Measurements from ENCODE around the gene ENTPD3. TPM values are rescaled to one million over a fixed set of nuclear protein-coding genes. Genes with fewer than 3 reads are reported as not detected.

The ENTPD3 gene
- total and polyA plus RNA-seq, 2 of the 13 experiments (the other 11 are each of a cell fraction or from before 2014, with no cell fraction given), result 0.07 TPM; not detected in 1

DNA sequence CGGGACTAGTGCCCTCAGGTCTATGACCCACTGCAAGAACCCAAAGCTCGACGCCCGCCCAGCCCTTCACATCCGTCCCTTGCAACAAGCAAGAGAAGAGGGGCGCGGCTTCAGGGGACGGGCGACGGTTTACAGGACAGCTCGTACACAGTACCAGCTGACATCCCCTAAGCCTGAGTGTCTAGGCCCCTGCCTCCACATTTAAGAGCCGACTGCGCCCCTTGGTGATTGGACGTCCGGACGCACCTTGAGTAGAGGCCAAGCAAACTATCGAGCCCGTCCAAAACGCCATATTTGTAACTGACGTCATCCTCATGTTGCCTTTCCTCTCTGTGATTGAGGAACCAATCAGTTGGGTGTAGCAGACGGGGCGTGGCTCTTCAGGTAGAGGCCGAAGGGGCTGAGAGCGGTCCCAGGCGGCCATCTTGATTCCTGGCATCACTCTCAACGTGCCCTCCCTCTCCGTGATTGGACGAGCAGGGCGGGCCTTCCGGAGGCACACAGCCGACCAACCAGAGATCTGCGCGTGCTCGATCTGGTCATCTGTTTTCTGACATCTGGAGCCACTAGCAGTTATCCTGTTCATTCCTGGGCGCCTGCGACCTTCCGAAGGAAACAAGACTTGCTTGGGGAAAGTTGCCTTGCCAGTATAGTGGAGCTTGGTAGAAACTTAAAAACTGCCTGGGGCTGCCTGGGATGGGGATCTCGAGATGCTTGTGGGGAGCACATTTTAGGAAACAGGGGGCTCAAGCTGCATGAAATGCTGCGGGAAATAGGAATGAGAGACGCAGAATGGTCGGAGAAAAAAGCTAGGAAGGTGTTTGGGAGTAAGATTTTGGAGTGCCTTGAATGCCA lies 66.1 kb downstream of the ENTPD3 start (continued):
- TF ChIP-seq CREM (IDR thresholded peaks at IDR 0.05) (peak; percentile 92), CREM (CRISPR knock-in tag; IDR thresholded peaks at IDR 0.05) (no peak), FOXP1 (IDR thresholded peaks at IDR 0.05) (no peak), FOXP1 (CRISPR knock-in tag; IDR thresholded peaks at IDR 0.05) (no peak), SIX4 (CRISPR knock-in tag; IDR thresholded peaks at IDR 0.05) (no peak), SMYD3 (CRISPR knock-in tag; IDR thresholded peaks at IDR 0.05) (no peak), SALL2 (CRISPR knock-in tag; IDR thresholded peaks at IDR 0.05) (no peak), BRF2 (CRISPR knock-in tag; IDR thresholded peaks at IDR 0.05) (no peak), ZNF280B (CRISPR knock-in tag; IDR thresholded peaks at IDR 0.05; ENCODE audit: borderline replicate concordance) (peak; percentile 95), ZFP41 (CRISPR knock-in tag; IDR thresholded peaks at IDR 0.05; ENCODE audit: borderline replicate concordance) (no peak), ARHGAP35 (CRISPR knock-in tag; IDR thresholded peaks at IDR 0.05; ENCODE audit: borderline replicate concordance) (0 out of 2 replicates have a peak, but pooled peaks have one; percentile 67), CENPT (CRISPR knock-in tag; IDR thresholded peaks at IDR 0.05; ENCODE audit: low read depth) (no peak; the same call in 1 of the 2 replicates)
- TF ChIP-seq, protein P1, sequence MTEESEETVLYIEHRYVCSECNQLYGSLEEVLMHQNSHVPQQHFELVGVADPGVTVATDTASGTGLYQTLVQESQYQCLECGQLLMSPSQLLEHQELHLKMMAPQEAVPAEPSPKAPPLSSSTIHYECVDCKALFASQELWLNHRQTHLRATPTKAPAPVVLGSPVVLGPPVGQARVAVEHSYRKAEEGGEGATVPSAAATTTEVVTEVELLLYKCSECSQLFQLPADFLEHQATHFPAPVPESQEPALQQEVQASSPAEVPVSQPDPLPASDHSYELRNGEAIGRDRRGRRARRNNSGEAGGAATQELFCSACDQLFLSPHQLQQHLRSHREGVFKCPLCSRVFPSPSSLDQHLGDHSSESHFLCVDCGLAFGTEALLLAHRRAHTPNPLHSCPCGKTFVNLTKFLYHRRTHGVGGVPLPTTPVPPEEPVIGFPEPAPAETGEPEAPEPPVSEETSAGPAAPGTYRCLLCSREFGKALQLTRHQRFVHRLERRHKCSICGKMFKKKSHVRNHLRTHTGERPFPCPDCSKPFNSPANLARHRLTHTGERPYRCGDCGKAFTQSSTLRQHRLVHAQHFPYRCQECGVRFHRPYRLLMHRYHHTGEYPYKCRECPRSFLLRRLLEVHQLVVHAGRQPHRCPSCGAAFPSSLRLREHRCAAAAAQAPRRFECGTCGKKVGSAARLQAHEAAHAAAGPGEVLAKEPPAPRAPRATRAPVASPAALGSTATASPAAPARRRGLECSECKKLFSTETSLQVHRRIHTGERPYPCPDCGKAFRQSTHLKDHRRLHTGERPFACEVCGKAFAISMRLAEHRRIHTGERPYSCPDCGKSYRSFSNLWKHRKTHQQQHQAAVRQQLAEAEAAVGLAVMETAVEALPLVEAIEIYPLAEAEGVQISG (CRISPR knock-in tag; IDR thresholded peaks at IDR 0.05), result peak; percentile 97
- TF ChIP-seq, protein P2, sequence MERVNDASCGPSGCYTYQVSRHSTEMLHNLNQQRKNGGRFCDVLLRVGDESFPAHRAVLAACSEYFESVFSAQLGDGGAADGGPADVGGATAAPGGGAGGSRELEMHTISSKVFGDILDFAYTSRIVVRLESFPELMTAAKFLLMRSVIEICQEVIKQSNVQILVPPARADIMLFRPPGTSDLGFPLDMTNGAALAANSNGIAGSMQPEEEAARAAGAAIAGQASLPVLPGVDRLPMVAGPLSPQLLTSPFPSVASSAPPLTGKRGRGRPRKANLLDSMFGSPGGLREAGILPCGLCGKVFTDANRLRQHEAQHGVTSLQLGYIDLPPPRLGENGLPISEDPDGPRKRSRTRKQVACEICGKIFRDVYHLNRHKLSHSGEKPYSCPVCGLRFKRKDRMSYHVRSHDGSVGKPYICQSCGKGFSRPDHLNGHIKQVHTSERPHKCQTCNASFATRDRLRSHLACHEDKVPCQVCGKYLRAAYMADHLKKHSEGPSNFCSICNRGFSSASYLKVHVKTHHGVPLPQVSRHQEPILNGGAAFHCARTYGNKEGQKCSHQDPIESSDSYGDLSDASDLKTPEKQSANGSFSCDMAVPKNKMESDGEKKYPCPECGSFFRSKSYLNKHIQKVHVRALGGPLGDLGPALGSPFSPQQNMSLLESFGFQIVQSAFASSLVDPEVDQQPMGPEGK (CRISPR knock-in tag; IDR thresholded peaks at IDR 0.05), result no peak
- TF ChIP-seq, protein P3, sequence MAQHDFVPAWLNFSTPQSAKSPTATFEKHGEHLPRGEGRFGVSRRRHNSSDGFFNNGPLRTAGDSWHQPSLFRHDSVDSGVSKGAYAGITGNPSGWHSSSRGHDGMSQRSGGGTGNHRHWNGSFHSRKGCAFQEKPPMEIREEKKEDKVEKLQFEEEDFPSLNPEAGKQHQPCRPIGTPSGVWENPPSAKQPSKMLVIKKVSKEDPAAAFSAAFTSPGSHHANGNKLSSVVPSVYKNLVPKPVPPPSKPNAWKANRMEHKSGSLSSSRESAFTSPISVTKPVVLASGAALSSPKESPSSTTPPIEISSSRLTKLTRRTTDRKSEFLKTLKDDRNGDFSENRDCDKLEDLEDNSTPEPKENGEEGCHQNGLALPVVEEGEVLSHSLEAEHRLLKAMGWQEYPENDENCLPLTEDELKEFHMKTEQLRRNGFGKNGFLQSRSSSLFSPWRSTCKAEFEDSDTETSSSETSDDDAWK (CRISPR knock-in tag; IDR thresholded peaks at IDR 0.05), result no peak
- TF ChIP-seq, protein P4, sequence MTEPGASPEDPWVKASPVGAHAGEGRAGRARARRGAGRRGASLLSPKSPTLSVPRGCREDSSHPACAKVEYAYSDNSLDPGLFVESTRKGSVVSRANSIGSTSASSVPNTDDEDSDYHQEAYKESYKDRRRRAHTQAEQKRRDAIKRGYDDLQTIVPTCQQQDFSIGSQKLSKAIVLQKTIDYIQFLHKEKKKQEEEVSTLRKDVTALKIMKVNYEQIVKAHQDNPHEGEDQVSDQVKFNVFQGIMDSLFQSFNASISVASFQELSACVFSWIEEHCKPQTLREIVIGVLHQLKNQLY (CRISPR knock-in tag; IDR thresholded peaks at IDR 0.05), result no peak
- TF ChIP-seq, protein P5, sequence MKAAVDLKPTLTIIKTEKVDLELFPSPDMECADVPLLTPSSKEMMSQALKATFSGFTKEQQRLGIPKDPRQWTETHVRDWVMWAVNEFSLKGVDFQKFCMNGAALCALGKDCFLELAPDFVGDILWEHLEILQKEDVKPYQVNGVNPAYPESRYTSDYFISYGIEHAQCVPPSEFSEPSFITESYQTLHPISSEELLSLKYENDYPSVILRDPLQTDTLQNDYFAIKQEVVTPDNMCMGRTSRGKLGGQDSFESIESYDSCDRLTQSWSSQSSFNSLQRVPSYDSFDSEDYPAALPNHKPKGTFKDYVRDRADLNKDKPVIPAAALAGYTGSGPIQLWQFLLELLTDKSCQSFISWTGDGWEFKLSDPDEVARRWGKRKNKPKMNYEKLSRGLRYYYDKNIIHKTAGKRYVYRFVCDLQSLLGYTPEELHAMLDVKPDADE (CRISPR knock-in tag; IDR thresholded peaks at IDR 0.05), result 0 out of 2 replicates have a peak, but pooled peaks have one; percentile 14
